Stimulated activated CD8-positive, alpha-beta memory T cell treated with anti-CD3 and anti-CD28 coated beads, Interleukin-15, amount 100 ng/mL, for 4 hours (primary cell): ENCODE data around the gene ADAMTS14.

Experiments
- DNase-seq, 2 donors: peaks; one replicate each; pipeline ENCODE4 v3.0.0-alpha.2; 2020; ENCODE audit warnings: low read depth in 2 of 2

ADAMTS14 gene

GRCh38 chr10:70784016-70784415, 111.7 kb downstream of the ADAMTS14 start:
- DNase-seq = no peak

GRCh38 chr10:70784471-70784870, 112.2 kb downstream of the ADAMTS14 start:
- no peak for DNase-seq

GRCh38 chr10:70785190-70785589, 112.9 kb downstream of the ADAMTS14 start, which contains the start of gene TBATA:
Gene TBATA (minus strand): TSS chr10:70785377. CDS start chr10:70783379, 1,998 bp downstream.
- no peak for DNase-seq

GRCh38 chr10:70786799-70787415, 114.6 kb downstream of the ADAMTS14 start:
- DNase-seq = peak; percentile 6 to 8

- DNase-seq = no peak
These were observed 119.2 kb downstream of the ADAMTS14 start for GRCh38 chr10:70791386-70792039.

GRCh38 chr10:70795613-70796012, 123.3 kb downstream of the ADAMTS14 start:
- DNase-seq = no peak

- no peak for DNase-seq
These were observed 125.5 kb downstream of the ADAMTS14 start for GRCh38 chr10:70797840-70798239.

GRCh38 chr10:70799124-70799523, 126.8 kb downstream of the ADAMTS14 start:
- no peak for DNase-seq

GRCh38 chr10:70801854-70802253, 129.5 kb downstream of the ADAMTS14 start:
- no peak for DNase-seq

- DNase-seq = no peak
These were observed 131.6 kb downstream of the ADAMTS14 start for GRCh38 chr10:70803775-70804420.

- DNase-seq = no peak
These were observed 132.1 kb downstream of the ADAMTS14 start for GRCh38 chr10:70804421-70804808.

- DNase-seq = no peak
These were observed 133.4 kb downstream of the ADAMTS14 start for GRCh38 chr10:70805619-70806215.

GRCh38 chr10:70806841-70807240, 134.5 kb downstream of the ADAMTS14 start:
- no peak for DNase-seq

- DNase-seq = no peak
These were observed 135.2 kb downstream of the ADAMTS14 start for GRCh38 chr10:70807556-70807955.

GRCh38 chr10:70809011-70809611, 136.8 kb downstream of the ADAMTS14 start:
- no peak for DNase-seq

GRCh38 chr10:70809726-70810125, 137.4 kb downstream of the ADAMTS14 start:
- DNase-seq = no peak

- no peak for DNase-seq
These were observed 138.7 kb downstream of the ADAMTS14 start for GRCh38 chr10:70810967-70811366.

- no peak for DNase-seq
These were observed 139.6 kb downstream of the ADAMTS14 start for GRCh38 chr10:70811881-70812280.
